GM10847 (cell line): ENCODE results near the gene KRT16.

Experiments
- POLR2A ChIP-seq: IDR thresholded peaks from 2 replicates; pipeline ENCODE4 v1.6.1; 2011; ENCODE audit not compliant: insufficient read length; ENCODE audit errors: extremely low read depth

The KRT16 gene

GRCh38 chr17:41575336-41575735 lies 37.2 kb downstream of the KRT16 start:
- no peak for TF ChIP-seq POLR2A

DNA sequence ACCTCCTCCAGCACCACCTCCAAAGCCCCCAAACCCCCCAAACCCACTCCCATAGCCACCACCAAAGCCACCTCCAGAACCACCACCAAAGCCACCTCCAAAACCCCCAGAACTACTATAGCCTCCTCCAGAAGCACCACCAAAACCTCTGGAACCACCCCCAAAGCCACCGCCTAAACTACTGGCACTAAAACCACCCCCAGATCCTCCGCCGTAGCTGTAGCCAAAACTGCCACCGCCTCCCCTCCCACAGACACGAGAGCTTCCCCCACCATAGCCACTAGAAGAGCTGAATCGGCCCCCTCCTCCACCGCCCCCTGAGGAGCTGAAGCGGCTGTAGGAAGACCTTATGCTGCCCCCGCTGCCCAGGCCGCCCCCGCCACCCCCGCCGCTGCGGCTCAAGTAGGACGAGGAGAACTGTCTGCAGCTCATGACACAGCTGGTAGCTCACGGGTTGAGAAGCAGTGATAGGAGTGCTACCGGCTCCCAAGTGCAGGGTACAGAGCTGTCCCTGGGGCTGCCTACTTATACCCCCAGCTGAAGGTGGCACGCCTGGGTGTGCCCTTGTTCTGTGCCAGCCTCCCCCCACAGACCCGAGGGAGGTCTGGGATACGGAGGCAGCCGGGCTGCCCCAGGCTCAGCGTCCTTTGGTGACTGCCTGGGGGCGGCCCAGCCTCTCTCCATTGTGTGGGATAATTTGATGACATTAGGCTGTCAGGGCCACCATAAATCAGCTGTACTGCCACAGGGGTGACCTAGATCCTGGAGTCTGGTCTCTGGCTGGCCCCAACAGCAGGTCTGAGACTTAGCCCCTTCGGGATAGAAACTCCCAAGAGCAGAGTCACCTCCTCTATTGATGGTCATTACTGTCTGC lies 40.8 kb downstream of the KRT16 start, which contains the start of gene KRT9:
KRT9 (minus strand) TSS at position 499 of the 874 bp plus-strand sequence; CDS start at position 432, 67 bp downstream.
- TF ChIP-seq POLR2A: no peak

DNA sequence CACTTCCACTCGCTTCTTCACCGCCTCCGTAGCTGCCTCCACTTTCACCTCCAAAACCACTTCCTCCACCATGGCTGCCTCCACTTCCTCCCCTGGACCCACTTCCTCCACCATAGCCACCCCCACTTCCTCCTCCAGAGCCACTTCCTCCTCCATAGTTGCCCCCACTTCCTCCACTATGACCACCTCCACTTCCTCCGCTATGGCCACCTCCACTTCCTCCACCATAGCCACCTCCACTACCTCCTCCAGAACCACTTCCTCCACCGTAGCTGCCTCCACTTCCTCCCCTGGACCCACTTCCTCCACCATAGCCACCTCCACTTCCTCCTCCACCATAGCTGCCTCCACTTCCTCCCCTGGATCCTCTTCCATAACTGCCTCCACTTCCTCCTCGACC lies 45.2 kb downstream of the KRT16 start:
- TF ChIP-seq POLR2A: no peak

DNA sequence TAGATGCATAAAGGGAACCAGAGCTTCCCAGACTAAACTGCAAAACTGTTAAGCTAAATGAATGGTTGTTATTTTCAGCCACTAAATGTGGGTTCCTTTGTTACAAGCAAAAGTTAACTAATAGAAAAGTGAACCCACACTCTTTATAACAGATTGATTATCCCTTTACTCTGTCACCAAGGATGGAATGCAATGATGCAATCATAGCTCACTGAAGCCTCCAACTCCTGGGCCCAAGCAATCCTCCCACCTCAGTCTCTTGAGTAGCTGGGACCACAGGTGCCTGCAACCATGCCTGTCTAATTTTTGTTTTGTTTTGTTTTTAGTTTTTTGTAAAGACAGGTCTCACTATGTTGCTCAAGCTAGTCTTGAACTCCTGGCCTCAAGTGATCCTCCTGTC lies 47.2 kb downstream of the KRT16 start:
- TF ChIP-seq POLR2A: no peak

DNA sequence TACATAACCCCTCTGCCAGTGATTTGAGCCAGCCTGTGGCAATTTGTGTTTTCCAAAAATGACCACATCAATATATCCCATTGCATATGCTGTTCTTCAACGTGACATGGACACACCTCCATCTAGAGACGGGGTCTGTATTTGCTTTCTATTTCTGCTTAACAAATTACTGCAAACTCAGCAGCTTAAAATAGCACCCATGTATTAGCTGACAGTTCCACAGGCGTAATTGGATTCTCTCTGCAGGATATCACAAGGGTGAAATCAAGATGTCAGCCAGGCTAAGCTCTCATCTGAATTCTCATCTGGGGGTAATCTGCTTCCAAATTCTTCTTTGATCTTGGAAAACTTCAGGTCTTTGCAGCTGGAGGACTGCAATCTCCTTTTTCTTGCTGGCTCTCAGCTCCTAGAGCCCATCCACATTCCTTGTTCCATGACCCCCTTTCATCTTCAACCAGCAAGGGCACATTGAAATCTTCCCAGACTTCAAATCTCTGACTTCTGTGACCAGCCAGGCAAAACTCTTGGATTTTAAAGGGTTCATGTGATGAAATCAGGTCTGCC lies 48.9 kb downstream of the KRT16 start:
- no peak for TF ChIP-seq POLR2A

DNA sequence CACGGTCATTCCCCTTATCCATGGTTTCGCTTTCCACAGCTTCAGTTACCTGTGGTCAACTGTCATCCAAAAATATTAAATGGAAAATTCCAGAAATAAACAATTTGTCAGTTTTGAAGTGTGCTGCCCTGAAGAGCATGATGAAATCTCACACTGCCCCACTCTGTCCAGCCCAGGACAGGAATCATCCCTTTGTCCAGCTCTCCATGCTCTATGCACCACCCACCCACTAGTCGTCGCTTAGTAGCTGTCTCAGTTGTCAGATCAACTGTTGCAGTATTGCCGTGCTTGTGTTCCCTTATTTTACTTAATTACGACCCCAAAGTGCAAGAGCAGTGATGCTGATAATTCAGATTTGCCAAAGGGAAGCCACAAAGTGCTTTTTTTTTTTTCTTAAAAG lies 51.0 kb downstream of the KRT16 start:
- no peak for TF ChIP-seq POLR2A
